GM18870 (cell line): ENCODE results near the gene ATOH8.

ENCODE experiments used
- ATAC-seq: cut with Tn5 transposase; IDR thresholded peaks from one replicate; pipeline ENCODE4 v1.9.1; 2021; ENCODE audit warnings: moderate library complexity; ENCODE audit not compliant: unreplicated experiment

The ATOH8 gene

DNA sequence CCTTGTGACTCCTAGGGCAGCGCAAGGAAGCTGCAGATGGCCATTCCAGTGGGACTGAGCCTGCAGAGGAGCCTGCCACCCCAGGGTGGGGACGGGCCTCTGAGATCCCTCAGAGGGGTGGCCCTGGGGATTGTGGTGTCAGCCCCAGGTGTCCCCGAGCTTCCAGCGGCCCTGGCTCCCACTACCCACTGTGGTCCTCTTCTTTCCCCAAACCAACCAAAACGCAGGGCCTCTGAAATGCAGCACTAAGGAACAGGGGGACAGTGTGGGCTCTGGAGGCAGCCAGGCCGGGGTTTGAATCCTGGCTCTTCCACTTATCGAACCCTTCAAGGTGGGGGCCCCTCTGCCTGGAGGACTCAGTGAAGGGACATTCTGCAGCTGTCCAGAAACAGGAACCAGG, 32.7 kb downstream of the ATOH8 start:
- no peak for ATAC-seq

- ATAC-seq: no peak
Observed at GRCh38 chr2:85786865-85787264, 33.1 kb downstream of the ATOH8 start.

GRCh38 chr2:85787282-85787980, 33.6 kb downstream of the ATOH8 start:
- no peak for ATAC-seq

GRCh38 chr2:85787981-85788340, 34.2 kb downstream of the ATOH8 start:
- ATAC-seq: no peak

GRCh38 chr2:85788603-85789002, 34.8 kb downstream of the ATOH8 start:
- ATAC-seq: no peak

- no peak for ATAC-seq
Observed at GRCh38 chr2:85789271-85789670, 35.5 kb downstream of the ATOH8 start.

GRCh38 chr2:85790032-85790431, 36.2 kb downstream of the ATOH8 start:
- ATAC-seq: no peak

DNA sequence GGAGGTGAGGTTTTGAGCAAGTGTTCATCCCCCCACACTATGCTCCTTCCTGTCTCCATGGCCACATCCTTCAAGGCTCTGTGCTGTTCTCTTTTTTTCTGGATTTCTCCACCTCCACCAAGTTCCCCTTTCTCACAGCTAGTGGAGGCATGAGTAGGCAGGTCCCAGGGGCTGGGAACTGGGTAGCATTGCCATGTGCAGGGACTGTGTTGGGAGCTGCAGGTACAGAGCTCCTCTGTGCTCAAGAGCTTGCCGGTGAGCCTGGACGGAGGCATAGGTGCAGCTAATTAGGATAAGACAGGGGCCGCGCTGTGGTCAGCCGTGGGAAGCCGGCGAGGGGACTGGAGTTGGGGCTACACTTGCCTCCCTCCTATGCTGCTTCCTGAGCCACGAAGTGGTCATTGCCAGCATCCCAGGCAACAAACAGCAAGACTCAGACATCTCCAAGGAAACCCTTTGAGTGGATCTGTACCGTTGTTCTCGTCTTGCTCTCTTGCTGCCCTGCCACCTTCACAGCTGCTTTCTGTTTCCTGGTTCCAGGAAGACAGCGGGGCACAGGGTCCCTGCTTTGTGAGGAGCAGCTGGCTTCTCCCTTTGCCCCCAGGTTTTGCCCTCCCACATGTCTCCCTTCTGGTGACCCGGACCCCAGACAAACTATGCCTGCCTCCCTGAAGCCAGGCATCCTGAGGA, 36.9 kb downstream of the ATOH8 start:
- ATAC-seq: no peak

DNA sequence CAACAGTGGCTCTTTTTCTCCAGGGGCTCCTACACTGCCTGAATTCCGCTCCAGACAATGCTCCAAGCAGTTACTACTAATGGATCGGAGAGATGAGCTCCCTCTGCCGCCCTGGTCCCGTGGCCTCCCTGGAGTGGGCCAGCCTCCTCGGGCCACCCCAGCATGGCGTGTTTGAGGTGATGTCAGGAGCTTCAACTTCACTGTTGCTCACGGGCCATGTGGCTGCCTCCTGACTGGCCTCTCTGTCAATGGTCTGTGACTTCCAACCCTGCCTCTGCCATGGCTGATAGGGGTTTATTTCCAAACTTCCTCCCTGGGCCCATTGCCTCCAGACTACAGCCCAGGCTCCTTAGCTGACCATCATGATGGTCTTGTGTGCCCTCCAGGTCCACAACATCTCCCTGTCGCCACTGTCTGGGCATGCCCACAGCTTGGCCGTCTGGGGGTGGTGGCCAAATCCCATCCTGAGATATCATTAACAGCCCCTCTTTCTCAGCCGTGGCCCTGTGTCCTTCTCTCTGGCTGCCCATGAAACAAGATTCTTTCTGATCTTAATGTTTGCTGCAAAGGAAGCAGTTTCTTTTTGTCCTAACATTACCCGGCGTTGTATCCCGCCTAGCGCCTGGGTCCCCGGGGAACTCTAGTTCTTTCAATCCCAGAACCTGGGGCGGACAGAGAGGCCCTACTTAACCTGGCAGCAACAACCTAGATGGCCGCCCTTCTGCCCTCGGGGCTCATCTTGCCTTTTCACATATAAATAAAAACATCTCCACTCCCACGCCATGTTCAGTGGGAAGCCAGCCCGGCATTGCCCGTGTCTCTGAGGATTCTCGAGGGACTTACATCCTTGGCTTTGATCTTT, 38.1 kb downstream of the ATOH8 start:
- no peak for ATAC-seq

GRCh38 chr2:85792783-85793441, 39.1 kb downstream of the ATOH8 start:
- ATAC-seq: no peak

- no peak for ATAC-seq
Observed at GRCh38 chr2:85793584-85793983, 39.8 kb downstream of the ATOH8 start.

DNA sequence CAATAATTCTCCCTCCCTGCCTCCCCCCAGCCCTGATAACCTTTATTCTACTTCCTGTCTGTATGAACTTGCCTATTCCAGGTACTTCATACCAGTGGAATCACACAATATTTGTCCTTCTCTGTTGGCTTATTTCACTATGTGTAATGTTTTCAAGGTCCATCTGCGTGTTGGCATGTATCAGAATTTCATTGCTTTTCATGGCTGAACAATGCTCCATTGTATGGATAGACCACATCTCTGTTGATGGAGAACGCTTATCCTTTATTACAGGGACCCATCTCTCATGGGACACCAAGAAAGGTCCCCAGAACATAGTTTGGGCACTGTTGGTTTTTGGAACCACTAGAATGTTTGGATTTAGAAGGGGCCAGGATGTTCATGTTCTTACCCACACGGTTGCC, 40.2 kb downstream of the ATOH8 start:
- no peak for ATAC-seq

- no peak for ATAC-seq
Observed at GRCh38 chr2:85794491-85795121, 40.8 kb downstream of the ATOH8 start.

GRCh38 chr2:85795331-85796045, 41.7 kb downstream of the ATOH8 start:
- no peak for ATAC-seq

GRCh38 chr2:85796046-85796340, 42.2 kb downstream of the ATOH8 start:
- ATAC-seq: no peak

GRCh38 chr2:85796341-85797262, 42.8 kb downstream of the ATOH8 start:
- no peak for ATAC-seq

GRCh38 chr2:85797263-85797660, 43.5 kb downstream of the ATOH8 start:
- ATAC-seq: no peak

DNA sequence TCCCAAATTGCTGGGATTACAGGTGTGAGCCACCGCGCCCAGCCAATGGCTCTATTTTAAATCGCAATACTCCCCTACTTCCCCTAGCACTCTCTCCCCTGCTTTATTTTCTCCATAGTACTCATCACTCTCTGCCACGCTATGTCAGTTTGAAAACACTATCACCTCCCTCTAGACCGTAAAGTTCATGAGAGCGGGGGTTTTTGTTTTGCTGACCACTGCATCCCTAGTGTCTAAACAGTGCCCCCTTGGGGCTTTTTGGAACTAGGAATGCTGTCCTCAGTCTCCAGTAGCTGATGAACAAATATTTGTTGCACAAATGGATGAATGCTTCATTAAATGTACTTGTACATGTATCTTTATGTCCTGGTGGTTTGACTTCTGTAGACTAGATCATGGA, 44.1 kb downstream of the ATOH8 start:
- no peak for ATAC-seq

- no peak for ATAC-seq
Observed at GRCh38 chr2:85799215-85799956, 45.6 kb downstream of the ATOH8 start.
